Skin epidermis (tissue), 12 donors: ENCODE results near the gene TBX1.
"Not testable (repeated sequence)": the region's sequence is repeated elsewhere in the genome, so short reads cannot be mapped to it uniquely, and the experiment has no call there.

Experiments
- H3K27ac ChIP-seq, 21 experiments: fragments of 200-600 bp; sonication (generic) in 11 of 21; one replicate each; pipeline ENCODE4 v1.5.0; 2020; ENCODE audit warnings: mild to moderate bottlenecking in 3 of 21, inconsistent platforms in 2 of 21, moderate library complexity in 2 of 21
- H3K4me3 ChIP-seq, 7 experiments: fragments of 200-600 bp; sonication (generic) in 2 of 7; one replicate each; pipeline ENCODE4 v1.5.0; 2020; ENCODE audit warnings: inconsistent platforms in 2 of 7, mild to moderate bottlenecking in 2 of 7, moderate library complexity in 1 of 7

TBX1 gene

DNA sequence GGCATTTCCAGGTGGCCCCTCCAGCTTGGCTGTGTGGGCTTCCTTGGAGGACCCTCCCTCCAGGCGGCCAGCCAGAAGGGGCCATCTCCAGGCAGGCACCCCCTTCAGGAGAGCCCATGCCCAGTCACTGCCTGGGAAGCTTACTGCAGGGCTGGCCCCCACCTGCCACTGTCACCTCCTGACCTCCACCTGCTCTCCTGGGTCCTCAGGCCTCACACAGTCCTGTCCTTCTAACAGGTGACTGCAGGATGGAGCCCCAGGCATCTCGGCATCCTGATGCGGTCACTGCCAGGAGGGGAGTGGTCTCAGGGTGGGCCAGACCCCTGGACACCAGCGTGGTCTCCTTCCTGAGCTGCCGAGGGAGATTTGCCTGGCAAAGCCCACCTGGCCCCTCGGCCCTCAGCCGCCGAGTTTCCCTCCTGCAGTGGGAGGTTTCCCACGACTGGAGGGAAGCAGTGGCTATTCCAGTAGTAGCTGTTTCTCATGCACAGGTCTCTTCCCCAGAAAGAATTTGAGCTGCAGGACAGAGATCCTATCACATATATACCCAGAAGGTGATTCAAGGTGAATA lies 13.0 kb downstream of the TBX1 start:
- peak overlapping the region in 1 of 21 experiments; percentile 0 for H3K27ac ChIP-seq
- H3K4me3 ChIP-seq, result no peak overlapping the region

DNA sequence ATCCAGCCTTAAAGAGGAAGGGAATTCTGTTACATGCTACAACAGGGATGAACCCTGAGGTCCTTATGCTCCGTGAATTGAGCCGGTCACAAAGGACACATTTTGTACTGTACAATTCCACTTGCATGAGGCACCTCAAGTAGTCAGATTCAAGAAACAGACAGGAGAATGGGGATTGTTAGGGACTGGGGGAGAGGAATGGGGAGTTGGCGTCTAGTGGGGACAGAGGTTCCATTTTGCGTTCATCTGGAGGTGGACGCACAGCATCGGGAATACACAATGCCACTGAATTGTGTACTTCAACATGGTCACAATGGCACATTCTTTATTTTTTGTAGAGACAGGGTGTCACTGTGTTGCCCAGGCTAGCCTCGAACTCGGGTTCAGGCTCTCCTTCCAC lies 14.1 kb downstream of the TBX1 start:
- no peak overlapping the region for H3K4me3 ChIP-seq
- H3K27ac ChIP-seq, result no peak overlapping the region

DNA sequence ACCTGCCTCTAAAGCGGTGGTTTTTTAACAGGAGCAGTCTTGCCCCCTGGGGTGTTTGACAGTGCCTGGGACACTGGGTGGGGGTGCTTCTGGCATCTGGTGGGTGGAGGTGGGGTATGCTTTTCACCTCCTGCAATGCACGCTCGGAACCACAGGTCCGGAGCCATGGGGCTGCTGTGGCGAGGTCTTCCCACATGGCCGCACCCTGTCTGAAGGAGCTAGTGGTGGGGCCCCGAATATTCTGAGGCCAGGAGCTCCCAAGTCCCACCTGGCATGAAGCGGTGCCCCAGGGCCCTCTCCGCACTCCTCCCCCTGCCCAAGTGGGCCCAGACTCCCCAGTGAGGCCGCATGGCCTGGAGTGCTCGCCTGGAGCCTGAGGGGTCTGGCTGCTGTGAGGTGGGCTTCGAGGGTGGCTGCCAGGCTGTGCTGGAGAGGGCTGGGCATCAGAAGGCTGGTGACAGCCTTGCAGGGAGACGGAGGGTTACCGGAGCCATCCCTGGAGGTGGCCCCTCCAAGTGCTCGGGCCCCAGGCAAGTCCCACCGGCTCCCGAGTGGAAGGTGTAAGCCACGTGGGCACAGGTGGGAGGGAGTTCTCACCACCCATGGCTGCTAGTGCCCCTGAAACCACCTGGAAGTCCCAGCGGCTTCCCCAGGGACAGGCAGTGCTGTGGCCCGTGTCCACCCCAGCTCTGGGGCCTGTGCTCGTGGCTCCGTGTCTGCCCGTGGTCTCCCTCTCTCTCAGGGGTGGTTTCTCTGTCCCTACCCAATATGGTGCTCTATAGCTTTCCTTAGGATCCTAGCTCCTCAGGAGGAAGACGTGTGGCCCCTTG lies 15.1 kb downstream of the TBX1 start:
- no peak overlapping the region for H3K4me3 ChIP-seq
- no peak overlapping the region for H3K27ac ChIP-seq

DNA sequence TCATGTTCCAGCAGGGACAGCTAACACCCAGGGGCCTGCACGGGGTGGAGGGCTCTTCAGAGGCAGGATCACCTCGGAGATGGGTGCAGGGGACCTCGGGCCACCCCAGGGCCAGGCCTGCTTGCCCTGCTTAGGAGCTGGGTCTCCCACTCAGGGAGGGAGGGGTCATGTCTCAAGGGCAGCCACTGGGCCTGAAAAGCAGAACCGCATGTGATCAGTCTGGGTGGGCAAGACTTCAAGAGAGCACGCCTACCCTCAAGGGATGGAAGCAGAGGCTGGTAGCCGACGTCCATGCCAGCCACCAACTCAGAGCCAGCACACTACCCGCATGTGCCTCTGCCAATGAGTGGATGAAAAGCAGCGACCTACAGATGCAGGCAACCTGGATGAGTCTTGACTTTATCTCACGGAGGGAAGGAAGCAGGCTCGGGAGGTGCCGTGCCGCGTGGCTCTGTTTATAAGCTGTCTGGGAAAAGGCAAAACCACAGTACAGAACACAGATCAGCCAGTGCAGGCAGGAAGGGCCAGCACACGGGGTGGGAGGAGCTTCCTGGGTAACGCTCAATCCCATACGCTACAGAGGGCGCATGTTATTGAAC lies 16.0 kb downstream of the TBX1 start:
- Histone ChIP-seq H3K4me3 (no peak overlapping the region), H3K27ac (peak overlapping the region in 2 of 21 experiments; percentile 3 to 10)

DNA sequence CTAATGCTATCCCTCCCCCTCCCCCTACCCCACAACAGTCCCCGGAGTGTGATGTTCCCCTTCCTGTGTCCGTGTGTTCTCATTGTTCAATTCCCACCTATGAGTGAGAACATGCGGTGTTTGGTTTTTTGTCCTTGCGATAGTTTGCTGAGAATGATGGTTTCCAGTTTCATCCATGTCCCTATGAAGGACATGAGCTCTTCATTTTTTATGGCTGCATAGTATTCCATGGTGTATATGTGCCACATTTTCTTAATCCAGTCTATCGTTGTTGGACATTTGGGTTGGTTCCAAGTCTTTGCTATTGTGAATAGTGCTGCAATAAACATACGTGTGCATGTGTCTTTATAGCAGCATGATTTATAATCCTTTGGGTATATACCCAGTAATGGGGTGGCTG lies 16.6 kb downstream of the TBX1 start:
- not testable (repeated sequence) for H3K27ac ChIP-seq, H3K4me3 ChIP-seq

DNA sequence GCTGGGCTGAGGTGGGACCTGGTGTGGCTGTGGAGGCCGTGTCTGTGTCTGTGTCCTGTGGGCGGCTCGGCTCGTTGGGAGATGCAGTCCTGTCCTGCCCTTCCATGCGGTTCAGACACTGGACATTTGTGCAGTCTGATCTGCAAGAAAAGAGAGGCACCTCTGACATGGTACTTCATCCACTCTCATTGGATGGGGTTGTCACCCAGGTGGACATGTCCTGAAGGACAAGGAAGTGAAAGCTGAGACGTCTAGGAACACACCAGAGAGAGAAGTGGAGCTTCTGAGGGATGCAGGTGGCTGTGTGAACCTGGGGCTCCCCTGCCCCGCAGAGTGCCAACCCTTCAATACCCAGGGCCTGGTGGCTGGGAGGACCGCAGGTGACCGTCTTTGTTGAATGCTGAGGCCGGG lies 18.4 kb downstream of the TBX1 start:
- Histone ChIP-seq H3K27ac (no peak overlapping the region), H3K4me3 (no peak overlapping the region)

DNA sequence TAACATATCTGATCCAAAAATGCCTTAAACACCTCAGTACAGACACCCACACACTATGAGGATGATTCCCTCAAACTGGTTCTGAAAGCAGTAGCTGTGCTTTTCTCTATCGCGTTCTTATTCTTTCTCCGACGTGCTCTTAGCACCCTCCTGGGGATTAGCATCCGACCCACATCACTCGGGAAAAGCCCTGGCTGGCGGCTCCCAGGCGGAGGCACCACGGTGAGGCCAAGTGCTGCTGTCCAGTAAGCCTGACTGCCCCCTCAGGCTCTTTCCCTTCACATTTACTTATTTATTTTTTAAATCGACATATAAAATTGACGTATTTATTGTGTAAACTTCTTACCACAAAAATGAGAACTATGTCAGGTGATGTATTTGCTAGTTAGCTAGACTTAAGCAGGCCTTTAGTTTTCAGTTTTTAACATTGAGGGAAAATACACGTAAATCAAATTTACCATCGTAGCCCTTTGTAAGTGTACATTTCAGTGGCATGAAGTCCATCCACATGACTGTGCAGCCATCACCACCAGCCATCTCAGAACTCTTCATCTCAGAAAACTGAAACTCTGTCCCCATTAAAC lies 19.2 kb downstream of the TBX1 start:
- no peak overlapping the region for H3K4me3 ChIP-seq

DNA sequence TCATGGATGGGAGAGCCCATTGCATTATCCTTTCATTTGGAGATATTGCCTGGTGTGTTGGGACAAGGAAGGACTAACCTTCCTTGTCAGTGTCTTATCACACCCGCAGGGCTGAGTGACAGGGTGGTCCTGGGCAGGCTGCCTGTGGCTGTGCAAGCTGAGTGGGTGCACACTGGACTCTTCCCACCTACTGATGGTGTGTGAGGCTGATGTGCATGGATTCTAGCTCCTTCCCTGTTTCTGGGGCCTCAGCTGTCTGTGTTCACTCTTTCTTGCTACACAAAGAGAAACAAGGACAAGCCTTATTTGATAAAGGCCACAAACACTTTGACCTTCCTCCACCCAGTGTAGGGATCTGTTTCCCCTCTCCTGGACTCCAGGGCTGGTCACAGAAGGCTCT lies 22.0 kb downstream of the TBX1 start:
- no peak overlapping the region for H3K27ac ChIP-seq
- no peak overlapping the region for H3K4me3 ChIP-seq

More for the DNA sequence above, 19.2 kb downstream of the TBX1 start:
- H3K27ac ChIP-seq, result no peak overlapping the region

DNA sequence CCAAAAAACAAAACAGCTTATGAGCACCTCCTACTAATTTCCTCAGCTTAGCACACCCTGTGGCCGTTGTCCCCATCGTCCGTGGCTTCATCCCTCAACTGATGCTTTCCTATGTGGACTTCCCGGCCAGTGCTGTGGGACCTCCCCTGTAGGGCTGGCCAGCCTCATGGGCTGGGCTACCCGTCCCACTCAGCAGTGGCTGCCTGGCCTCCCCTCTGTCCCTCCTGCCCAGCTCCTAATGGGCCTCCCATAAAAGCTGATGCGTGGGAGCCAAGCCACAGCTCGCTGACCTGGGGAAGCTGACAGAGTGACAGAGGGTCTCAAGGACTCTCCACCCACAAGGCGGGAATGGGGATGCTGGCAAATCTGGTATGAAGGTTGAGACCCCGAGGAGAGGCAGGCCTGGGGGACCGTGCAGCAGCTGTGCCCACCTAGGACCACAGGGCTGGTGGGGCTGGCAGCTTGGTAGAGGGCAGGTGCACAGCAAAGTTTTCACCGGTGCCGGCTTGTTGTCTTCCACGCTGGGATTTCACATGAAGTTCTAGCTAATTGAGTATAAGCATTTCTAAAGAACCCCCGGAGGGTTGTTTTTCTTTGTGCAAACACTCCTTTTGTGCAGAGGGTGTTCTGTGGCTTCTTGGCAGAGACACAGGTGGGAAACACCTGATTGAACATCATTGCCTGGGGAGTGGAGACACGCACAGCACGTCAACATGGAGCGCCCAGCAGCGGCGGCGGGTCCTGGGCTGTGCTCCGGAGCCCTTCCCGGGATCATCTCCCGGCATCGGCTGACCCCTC lies 23.2 kb downstream of the TBX1 start:
- H3K4me3 ChIP-seq, result no peak overlapping the region
- H3K27ac ChIP-seq, result no peak overlapping the region

DNA sequence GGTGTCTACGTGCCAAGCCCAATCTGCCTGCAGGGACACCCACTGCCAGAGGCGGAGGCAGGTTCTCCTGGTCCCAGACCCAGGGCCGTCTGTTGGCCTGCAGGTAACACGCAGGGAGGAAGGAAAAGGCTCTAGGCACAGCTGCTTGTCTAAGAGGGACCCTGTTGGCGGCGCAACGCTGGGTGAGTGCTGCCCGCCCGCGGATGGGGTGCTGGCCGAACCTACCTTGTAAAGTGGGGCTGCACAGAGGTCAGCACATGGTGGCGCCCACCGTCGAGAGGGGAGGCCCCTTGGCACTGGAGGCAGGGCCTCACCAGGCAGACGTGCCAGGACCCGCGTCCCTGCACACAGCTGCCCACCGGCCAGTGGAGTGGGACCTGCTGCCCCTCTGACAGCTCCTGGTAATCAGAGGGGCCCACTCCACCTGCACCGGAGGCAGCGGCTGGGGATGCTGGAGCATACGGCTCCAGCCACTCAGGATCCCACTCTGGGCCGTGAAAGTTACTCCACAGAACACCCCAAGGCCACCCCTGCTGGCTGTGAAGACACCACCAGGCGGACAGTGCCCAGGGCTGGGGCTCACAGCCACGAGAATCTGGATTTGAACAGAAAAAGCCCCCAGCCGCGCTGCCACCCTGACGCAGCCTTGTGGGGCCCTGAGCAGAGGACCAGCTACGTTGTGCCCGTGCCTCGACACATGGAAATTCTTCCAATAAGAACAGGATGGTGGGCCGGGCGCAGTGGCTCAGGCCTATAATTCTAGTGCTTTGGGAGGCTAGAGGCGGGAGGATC lies 24.0 kb downstream of the TBX1 start:
- H3K4me3 ChIP-seq, result no peak overlapping the region
- no peak overlapping the region for H3K27ac ChIP-seq

DNA sequence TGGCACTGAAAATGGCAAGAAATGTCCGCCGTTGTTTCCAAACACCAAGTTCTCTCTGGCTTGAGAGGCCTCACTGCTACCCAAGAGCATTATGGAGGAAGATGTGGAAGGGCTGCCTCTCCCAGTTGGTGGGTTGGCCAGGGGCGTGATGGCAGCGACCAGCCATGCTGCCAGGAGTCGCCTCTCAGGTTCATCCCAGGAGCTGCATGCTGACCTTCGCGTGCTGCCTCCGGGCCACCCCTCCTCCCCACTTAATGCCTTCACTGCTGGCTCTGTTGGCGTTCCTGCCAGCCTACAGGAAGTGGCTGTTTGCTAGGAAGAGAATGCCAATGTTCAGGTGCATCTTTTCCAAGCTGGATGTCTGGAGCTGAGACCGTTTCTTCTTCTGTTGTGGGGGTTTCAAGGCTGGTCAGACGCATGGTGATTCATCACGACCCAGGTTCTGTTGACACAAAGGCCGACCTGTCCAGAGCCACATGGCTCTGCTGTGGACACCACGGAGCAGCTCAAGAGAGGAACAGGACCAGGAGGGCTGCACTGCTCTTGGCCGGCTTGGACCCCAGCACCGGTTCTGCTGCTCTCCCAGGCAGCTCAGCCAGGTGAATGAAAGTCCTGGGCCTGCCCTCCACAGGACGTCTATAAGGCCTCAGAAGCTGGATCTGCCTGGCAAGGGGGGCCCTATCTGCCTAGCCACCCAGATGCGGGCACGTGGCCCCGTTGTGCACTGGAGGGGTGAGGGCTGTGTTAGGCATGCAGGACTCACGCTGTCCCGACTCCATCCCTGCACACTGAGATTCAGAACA lies 25.1 kb downstream of the TBX1 start:
- Histone ChIP-seq H3K4me3 (no peak overlapping the region), H3K27ac (no peak overlapping the region)

DNA sequence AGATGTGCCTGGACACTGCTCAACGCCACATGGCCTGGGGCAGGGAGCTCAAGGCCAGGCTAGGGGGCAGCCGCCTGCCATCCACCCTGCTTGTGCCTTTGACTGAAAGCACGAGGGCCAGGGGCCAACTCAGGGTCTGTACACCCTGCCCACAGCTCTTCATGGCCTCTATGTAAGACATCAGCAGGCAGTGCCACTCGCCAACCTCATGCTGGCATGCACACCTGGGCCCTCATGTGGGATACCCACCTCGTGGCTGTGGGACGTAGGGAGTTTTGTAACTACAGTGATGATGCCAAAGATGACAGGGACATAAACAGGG lies 25.6 kb downstream of the TBX1 start:
- H3K4me3 ChIP-seq, result no peak overlapping the region
- no peak overlapping the region for H3K27ac ChIP-seq

DNA sequence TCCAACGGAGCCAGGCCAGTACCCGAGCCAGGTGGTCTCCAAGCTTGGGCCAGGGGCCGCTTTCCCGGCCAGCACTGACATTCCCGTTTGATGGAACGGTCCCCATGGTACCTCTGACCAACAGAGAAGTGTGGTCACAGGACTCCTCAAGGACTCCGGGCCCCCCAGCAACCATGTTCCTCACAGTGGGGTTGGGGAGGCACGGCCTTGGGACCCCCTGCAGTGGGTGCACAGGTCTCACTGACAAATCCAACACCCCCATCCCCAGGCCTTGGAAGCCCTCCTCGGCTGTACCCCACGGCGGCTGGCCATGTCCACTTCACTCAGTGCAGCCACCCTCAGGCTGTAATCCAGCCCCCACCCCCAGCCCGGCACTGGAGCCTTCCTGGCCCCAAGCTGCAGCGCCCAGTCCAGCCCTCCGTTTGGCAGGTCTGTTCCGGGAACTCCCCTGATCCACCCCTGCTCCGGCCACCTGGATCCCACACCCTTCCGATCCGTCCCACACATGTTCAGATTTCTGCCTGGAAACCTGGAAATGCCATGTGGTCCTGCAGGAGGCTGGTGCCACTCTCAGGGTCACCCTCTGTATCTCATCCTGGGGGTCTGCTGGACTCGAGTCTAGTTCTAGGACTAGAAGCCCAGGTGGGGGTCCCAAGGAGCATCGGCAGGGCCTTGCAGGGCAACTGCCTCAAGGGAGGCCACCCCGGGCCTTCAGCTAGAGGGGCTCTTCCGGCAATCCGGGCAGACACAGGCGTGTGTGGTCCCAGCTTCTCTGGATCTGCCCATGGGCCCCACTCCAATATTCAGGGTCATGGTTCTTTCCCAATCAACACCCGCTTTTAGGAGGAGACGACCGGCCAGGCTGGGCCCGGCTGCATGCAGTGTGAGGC lies 26.6 kb downstream of the TBX1 start:
- Histone ChIP-seq H3K27ac (no peak overlapping the region), H3K4me3 (no peak overlapping the region)

DNA sequence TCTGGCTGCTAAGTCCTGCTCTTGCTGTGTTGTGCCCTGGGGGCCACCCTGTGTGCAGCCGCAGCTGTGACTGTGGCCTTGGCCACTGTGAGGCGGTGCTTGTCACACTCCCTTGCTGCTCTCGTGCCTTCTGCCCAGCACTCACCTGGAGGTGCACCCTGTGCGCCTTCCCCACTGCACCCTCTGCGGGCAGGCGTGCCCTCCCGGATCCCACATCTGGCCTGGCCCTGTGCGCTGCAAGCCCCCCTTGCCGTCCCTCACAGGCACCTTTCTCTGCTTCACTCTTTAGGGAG lies 27.2 kb downstream of the TBX1 start:
- Histone ChIP-seq H3K27ac (no peak overlapping the region), H3K4me3 (no peak overlapping the region)

DNA sequence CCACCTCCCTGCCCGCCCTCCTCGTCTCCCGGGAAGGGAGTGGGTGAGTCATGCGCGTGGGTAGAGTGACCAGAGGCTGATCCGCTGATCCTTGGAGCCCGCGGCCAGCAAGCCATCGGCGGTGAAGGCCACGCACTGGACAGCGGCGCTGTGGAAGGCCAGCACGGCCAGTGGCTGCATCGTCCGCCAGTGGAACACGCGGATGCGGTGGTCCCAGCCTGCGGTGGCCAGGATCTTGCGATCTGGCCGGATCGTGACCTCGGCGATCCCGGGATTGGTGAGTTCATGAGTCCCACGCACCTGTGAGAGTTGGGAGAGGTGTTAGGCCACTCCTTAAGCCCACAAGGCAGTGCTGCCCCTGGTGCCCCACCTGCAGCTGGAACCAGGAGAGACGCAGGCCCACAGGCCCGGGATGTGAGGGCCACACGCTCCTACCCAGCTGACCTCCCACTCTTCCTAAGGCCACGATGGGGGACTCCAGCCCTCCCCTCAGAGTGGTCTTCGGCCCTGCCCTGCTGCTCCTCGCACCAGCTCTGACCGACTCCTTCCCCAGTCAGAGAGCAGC lies 28.2 kb downstream of the TBX1 start:
- Histone ChIP-seq H3K4me3 (no peak overlapping the region), H3K27ac (no peak overlapping the region)

DNA sequence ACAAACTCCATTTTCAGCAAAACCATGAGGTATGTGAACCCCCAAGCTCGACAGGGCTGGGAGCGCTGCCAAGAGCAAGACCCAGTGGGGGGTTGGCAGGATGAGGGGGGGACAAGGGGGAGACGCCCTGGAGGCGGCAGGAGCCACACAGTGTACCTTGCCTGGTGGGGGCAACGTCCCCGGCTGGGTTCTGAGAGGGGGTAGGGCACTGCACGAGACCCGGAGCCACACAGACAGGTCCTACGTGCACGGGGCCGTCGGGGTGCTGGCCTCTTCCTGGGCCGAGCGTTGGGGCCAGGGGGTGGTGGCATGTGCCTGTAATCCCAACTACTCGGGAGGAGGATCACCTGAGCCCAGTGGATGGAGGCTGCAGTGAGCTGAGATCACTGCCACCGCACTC lies 28.8 kb downstream of the TBX1 start:
- Histone ChIP-seq H3K4me3 (no peak overlapping the region), H3K27ac (no peak overlapping the region)

DNA sequence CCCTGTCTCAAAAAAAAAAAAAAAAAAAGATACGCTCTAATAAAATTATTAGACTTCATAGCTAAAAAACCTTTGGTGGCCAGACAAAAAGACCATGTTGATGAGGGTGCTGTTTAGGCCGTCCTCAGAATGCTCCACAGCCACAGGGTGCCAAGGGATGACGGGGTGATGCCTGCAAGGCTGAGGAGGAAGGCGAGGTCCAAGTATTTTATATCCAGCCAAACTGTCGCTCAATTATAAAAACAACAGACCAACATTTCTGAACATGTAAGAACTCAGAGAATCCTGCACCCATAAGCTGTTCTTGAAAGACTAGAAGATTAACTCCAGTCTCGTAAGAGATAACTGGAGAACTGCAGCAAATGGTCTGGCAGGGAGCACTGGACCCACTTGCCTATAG lies 29.2 kb downstream of the TBX1 start:
- H3K4me3 ChIP-seq, result no peak overlapping the region
- H3K27ac ChIP-seq, result no peak overlapping the region

DNA sequence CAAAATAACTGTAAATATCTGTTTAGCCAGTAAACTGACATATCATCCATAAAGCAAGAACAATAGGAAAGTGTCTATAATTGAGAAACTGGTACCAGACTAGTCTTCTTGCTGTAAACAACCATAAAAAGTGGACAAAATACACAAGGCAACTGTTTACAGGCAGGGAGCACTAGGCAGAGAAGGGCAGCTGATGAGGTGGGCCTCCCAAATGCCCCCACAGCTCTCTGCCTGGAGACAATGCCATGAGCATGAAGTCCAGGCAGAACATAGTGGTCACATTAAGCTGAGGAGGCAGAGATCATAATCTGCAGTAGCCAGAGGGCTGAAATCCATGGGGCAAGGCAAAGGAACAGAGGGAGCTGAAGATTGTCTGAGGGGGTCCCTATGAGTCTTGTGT lies 30.7 kb downstream of the TBX1 start:
- H3K27ac ChIP-seq, result no peak overlapping the region
- H3K4me3 ChIP-seq, result no peak overlapping the region
